HCT116 (cell line): Measurements from ENCODE around the gene CD34.

Experiments
- EZH2 ChIP-seq: fragments of 200-600 bp; sonication (generic); IDR thresholded peaks from 2 replicates; pipeline ENCODE4 v1.6.1; 2017; ENCODE audit warnings: antibody characterized with exemption, mixed run types
- POLR2A ChIP-seq: IDR thresholded peaks from 2 replicates; pipeline ENCODE4 v1.7.0; 2011; ENCODE audit warnings: borderline replicate concordance; ENCODE audit not compliant: insufficient read depth, insufficient read length; ENCODE audit errors: extremely low read depth
- ZFX ChIP-seq: fragments of 450-650 bp; IDR thresholded peaks from 2 replicates; pipeline ENCODE4 v1.6.1; 2017
- TF ChIP-seq, protein P1 (sequence below), 3 experiments: fragments of 200-600 bp in 1 of 3; sonication (generic) in 1 of 3; IDR thresholded peaks in 2 of 3; conservative IDR thresholded peaks in 1 of 3; 2 replicates each; pipeline ENCODE4 v1.5.1; 2012 to 2017; ENCODE audit warnings: low read depth in 2 of 3, low read length in 2 of 3, antibody characterized with exemption in 1 of 3, borderline replicate concordance in 1 of 3, control low read depth in 1 of 3, mild to moderate bottlenecking in 1 of 3, mixed read lengths in 1 of 3, mixed run types in 1 of 3, moderate library complexity in 1 of 3; ENCODE audit not compliant: insufficient read depth in 1 of 3
- TF ChIP-seq, protein P2 (sequence below): IDR thresholded peaks from 2 replicates; pipeline ENCODE4 v1.6.1; 2012

DNA sequence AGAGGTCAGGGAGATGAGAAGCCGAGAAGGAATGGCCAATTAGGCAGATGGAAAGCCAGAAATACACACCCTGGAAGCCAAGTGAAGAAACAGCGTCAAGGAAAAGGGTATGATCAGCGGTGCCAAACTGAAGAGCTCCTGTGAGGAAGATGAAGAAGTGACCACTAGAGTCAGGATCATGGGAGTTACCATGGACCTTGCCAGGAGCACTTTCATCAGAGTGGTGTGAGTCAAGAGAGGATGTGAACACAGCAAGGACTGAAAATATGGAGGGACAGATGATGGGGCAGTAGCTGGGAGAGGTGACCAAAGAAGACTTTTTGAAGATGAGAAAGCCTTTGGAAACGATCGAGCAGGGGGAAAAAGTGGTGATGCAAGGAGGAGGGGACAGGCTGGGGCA, 50.4 kb downstream of the CD34 start:
- TF ChIP-seq POLR2A (no peak), ZFX (no peak), EZH2 (no peak)
- TF ChIP-seq, protein P1, sequence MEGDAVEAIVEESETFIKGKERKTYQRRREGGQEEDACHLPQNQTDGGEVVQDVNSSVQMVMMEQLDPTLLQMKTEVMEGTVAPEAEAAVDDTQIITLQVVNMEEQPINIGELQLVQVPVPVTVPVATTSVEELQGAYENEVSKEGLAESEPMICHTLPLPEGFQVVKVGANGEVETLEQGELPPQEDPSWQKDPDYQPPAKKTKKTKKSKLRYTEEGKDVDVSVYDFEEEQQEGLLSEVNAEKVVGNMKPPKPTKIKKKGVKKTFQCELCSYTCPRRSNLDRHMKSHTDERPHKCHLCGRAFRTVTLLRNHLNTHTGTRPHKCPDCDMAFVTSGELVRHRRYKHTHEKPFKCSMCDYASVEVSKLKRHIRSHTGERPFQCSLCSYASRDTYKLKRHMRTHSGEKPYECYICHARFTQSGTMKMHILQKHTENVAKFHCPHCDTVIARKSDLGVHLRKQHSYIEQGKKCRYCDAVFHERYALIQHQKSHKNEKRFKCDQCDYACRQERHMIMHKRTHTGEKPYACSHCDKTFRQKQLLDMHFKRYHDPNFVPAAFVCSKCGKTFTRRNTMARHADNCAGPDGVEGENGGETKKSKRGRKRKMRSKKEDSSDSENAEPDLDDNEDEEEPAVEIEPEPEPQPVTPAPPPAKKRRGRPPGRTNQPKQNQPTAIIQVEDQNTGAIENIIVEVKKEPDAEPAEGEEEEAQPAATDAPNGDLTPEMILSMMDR (IDR thresholded peaks at IDR 0.05 in 2 of 3, conservative IDR thresholded peaks at IDR 0.05 in 1 of 3; ENCODE audit: borderline replicate concordance in 1 of 3, insufficient read depth in 1 of 3, low read depth in 2 of 3, low read length in 2 of 3), result no peak
- TF ChIP-seq, protein P2, sequence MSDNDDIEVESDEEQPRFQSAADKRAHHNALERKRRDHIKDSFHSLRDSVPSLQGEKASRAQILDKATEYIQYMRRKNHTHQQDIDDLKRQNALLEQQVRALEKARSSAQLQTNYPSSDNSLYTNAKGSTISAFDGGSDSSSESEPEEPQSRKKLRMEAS, result no peak
